ENCODE data around the gene FAR1.

GRCh38 chr11:13763341-13763740 lies 94.9 kb downstream of the FAR1 start:
- TF ChIP-seq, protein P1, sequence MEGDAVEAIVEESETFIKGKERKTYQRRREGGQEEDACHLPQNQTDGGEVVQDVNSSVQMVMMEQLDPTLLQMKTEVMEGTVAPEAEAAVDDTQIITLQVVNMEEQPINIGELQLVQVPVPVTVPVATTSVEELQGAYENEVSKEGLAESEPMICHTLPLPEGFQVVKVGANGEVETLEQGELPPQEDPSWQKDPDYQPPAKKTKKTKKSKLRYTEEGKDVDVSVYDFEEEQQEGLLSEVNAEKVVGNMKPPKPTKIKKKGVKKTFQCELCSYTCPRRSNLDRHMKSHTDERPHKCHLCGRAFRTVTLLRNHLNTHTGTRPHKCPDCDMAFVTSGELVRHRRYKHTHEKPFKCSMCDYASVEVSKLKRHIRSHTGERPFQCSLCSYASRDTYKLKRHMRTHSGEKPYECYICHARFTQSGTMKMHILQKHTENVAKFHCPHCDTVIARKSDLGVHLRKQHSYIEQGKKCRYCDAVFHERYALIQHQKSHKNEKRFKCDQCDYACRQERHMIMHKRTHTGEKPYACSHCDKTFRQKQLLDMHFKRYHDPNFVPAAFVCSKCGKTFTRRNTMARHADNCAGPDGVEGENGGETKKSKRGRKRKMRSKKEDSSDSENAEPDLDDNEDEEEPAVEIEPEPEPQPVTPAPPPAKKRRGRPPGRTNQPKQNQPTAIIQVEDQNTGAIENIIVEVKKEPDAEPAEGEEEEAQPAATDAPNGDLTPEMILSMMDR (IDR thresholded peaks at IDR 0.05): no peak
- TF ChIP-seq POLR2A (IDR thresholded peaks at IDR 0.05; ENCODE audit: low read depth) (no peak), POLR2AphosphoS5 (IDR thresholded peaks at IDR 0.05) (no peak), EP300 (IDR thresholded peaks at IDR 0.05) (no peak)

Data from esophagus muscularis mucosa (tissue), 4 donors.